Parathyroid adenoma (tissue), 2 donors: ENCODE results near the gene GALNT15.

ENCODE experiments used
- H2AFZ ChIP-seq: fragments of 300-600 bp; sonication (generic); one replicate; pipeline ENCODE4 v1.7.0; 2017; ENCODE audit warnings: antibody characterized with exemption, mild to moderate bottlenecking
- H3K27ac ChIP-seq: fragments of 300-600 bp; sonication (generic); one replicate; pipeline ENCODE4 v1.7.0; 2017
- H3K27me3 ChIP-seq: fragments of 300-600 bp; sonication (generic); one replicate; pipeline ENCODE4 v1.7.0; 2017; ENCODE audit warnings: low read length; ENCODE audit not compliant: control insufficient read depth, insufficient read depth
- H3K36me3 ChIP-seq: fragments of 300-600 bp; sonication (generic); one replicate; pipeline ENCODE4 v1.7.0; 2017; ENCODE audit warnings: low read length; ENCODE audit not compliant: control insufficient read depth, insufficient read depth
- H3K4me1 ChIP-seq: fragments of 300-600 bp; sonication (generic); one replicate; pipeline ENCODE4 v1.7.0; 2017; ENCODE audit warnings: control low read depth
- H3K4me2 ChIP-seq: fragments of 300-600 bp; sonication (generic); one replicate; pipeline ENCODE4 v1.7.0; 2017; ENCODE audit warnings: low read length
- H3K4me3 ChIP-seq: fragments of 300-600 bp; sonication (generic); one replicate; pipeline ENCODE4 v1.7.0; 2017; ENCODE audit warnings: low read depth, low read length
- H3K79me2 ChIP-seq: fragments of 300-600 bp; sonication (generic); one replicate; pipeline ENCODE4 v1.7.0; 2017; ENCODE audit warnings: control low read depth
- H3K9ac ChIP-seq: fragments of 300-600 bp; sonication (generic); one replicate; pipeline ENCODE4 v1.7.0; 2017; ENCODE audit warnings: mild to moderate bottlenecking
- H3K9me3 ChIP-seq: fragments of 300-600 bp; sonication (generic); one replicate; pipeline ENCODE4 v1.7.0; 2017; ENCODE audit warnings: low read length; ENCODE audit not compliant: control insufficient read depth
- TF ChIP-seq, protein P1 (sequence below): fragments of 300-600 bp; sonication (generic); IDR thresholded peaks from one replicate; pipeline ENCODE4 v1.7.0; 2017; ENCODE audit warnings: antibody characterized with exemption, mild to moderate bottlenecking
- donor health status: primary hyperparathyroidism.

Gene GALNT15

DNA sequence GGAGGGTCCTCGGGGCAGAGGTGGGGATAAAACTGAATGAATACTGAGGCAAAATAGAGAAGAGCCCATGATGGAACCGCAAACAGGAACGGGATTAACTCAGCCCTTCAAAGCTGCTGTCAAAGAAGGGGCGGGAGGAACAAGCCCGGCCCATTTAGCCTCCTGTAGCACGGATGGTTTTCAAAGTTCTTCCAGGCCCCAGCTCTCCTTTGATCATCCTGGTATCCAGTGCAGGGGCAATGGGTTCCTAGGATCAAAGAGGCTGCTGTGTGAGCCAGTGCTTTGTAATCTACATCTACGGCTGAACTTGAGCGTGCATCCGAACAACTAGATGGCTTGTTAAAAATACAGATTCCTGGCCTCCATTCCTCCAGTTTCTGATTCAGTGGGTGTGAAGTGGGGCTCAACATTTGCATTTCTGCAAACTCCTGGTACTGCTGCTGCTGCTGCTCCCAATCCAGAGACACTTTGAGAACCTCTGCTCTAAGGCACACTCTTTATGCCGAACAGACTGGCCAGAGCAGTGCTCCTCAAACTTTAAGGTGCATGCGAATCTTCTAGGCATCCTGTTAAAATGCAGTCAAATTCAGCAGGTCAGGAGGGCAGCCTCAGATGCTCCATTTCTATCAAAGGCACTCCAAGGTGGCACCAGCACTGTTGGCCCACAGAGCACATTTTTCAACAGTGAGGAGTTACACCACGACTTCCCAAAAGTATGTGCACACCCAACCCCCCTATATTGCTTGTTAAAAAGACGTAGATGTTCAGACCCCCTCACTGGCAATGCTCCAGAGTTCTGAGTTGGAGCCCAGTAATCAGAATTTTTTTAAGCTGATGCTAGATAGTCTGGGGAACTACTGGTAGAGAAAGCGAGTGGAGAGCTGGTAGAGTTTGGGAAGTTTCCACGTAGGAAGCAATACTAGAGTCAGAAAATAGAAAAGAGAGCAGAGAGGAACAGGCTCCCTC lies 5.6 kb downstream of the GALNT15 start:
- no peak overlapping the region for H3K27ac ChIP-seq
- no peak overlapping the region for H3K4me3 ChIP-seq
- no peaks in the 10 kb centered on the region for H3K9me3 ChIP-seq
- H2AFZ ChIP-seq, result no peak overlapping the region
- no peaks in the 10 kb centered on the region for H3K36me3 ChIP-seq
- H3K27me3 ChIP-seq, result no peaks in the 10 kb centered on the region
- TF ChIP-seq, protein P1, sequence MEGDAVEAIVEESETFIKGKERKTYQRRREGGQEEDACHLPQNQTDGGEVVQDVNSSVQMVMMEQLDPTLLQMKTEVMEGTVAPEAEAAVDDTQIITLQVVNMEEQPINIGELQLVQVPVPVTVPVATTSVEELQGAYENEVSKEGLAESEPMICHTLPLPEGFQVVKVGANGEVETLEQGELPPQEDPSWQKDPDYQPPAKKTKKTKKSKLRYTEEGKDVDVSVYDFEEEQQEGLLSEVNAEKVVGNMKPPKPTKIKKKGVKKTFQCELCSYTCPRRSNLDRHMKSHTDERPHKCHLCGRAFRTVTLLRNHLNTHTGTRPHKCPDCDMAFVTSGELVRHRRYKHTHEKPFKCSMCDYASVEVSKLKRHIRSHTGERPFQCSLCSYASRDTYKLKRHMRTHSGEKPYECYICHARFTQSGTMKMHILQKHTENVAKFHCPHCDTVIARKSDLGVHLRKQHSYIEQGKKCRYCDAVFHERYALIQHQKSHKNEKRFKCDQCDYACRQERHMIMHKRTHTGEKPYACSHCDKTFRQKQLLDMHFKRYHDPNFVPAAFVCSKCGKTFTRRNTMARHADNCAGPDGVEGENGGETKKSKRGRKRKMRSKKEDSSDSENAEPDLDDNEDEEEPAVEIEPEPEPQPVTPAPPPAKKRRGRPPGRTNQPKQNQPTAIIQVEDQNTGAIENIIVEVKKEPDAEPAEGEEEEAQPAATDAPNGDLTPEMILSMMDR, result no peak
- H3K4me2 ChIP-seq, result no peak overlapping the region
- H3K79me2 ChIP-seq, result no peaks in the 10 kb centered on the region
- no peak overlapping the region for H3K9ac ChIP-seq
- H3K4me1 ChIP-seq, result no peaks in the 10 kb centered on the region

- no peak overlapping the region for H3K4me3 ChIP-seq
- H3K36me3 ChIP-seq, result no peaks in the 10 kb centered on the region
- no peak overlapping the region for H3K9ac ChIP-seq
- H2AFZ ChIP-seq, result no peak overlapping the region
- no peaks in the 10 kb centered on the region for H3K9me3 ChIP-seq
- H3K4me2 ChIP-seq, result no peak overlapping the region
- no peak overlapping the region for H3K27ac ChIP-seq
- no peaks in the 10 kb centered on the region for H3K27me3 ChIP-seq
- no peaks in the 10 kb centered on the region for H3K79me2 ChIP-seq
- no peaks in the 10 kb centered on the region for H3K4me1 ChIP-seq
- TF ChIP-seq, protein P1, result no peak
Observed at GRCh38 chr3:16180737-16181134, 6.3 kb downstream of the GALNT15 start.

GRCh38 chr3:16181361-16181760 lies 6.9 kb downstream of the GALNT15 start:
- Histone ChIP-seq H3K36me3 (no peaks in the 10 kb centered on the region), H3K9me3 (no peaks in the 10 kb centered on the region), H3K4me2 (no peak overlapping the region), H3K27me3 (no peaks in the 10 kb centered on the region), H3K79me2 (no peaks in the 10 kb centered on the region), H3K9ac (no peak overlapping the region), H3K4me3 (no peak overlapping the region), H2AFZ (no peak overlapping the region), H3K27ac (no peak overlapping the region), H3K4me1 (no peaks in the 10 kb centered on the region)
- TF ChIP-seq, protein P1, result no peak

DNA sequence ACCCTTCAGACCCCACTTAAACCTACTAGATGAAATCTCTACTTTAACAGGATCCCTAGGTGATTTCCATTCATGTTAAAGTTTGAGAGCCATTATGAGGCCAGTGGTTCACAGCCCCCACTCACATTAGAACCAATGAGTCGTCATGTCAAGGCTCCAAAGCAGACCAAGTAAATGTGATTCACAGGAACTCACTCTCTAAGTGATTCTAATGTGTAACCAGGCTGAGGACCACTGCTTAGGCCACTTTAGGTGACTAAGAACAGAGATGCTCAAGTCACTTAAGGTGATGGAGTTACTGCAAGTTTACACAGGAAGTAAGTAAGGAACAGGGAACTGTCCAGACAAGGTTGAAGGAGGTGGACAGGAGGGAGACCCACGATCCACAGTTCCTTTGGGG lies 7.7 kb downstream of the GALNT15 start:
- H3K4me2 ChIP-seq, result no peak overlapping the region
- no peaks in the 10 kb centered on the region for H3K9me3 ChIP-seq
- no peaks in the 10 kb centered on the region for H3K79me2 ChIP-seq
- H3K27me3 ChIP-seq, result no peaks in the 10 kb centered on the region
- H3K27ac ChIP-seq, result no peak overlapping the region
- H3K4me1 ChIP-seq, result no peaks in the 10 kb centered on the region
- H3K9ac ChIP-seq, result no peak overlapping the region
- H3K4me3 ChIP-seq, result no peak overlapping the region
- no peaks in the 10 kb centered on the region for H3K36me3 ChIP-seq
- TF ChIP-seq, protein P1, result no peak
- H2AFZ ChIP-seq, result no peak overlapping the region

DNA sequence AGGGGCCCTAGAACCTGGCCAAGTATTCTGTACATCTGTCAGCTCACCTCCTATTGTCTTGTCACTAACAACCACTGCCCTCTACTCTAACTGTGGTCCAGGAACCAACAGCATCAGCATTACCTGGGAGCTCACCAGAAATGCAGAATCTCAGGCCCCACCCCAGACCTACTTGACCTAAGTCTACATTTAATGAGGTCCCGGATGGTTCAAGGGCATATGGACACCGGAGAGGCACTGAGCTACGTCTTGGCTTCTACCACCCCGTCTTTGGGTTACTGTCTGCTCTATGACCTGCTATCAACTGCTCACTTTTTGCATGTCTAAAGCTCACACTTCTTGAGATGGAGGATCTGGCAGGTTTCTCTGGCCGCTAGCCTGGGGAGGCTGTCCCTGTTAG lies 8.1 kb downstream of the GALNT15 start:
- no peak overlapping the region for H3K27ac ChIP-seq
- H3K9me3 ChIP-seq, result no peaks in the 10 kb centered on the region
- no peaks in the 10 kb centered on the region for H3K4me1 ChIP-seq
- H3K4me2 ChIP-seq, result no peak overlapping the region
- H3K79me2 ChIP-seq, result no peaks in the 10 kb centered on the region
- H3K27me3 ChIP-seq, result no peaks in the 10 kb centered on the region
- TF ChIP-seq, protein P1, result no peak
- H2AFZ ChIP-seq, result no peak overlapping the region
- H3K36me3 ChIP-seq, result no peaks in the 10 kb centered on the region
- no peak overlapping the region for H3K9ac ChIP-seq
- H3K4me3 ChIP-seq, result no peak overlapping the region
